GM12892 (cell line): ENCODE data around the gene C7orf25.

Experiments used
- POLR2A ChIP-seq: IDR thresholded peaks from 2 replicates; pipeline ENCODE4 v1.6.1; 2011; ENCODE audit warnings: low read depth, low read length, control low read depth
- POLR2AphosphoS5 ChIP-seq: IDR thresholded peaks from 2 replicates; pipeline ENCODE4 v1.6.1; 2011; ENCODE audit warnings: low read depth, low read length, control low read depth
- TAF1 ChIP-seq: IDR thresholded peaks from 2 replicates; pipeline ENCODE4 v1.6.1; 2011; ENCODE audit warnings: low read depth, mild to moderate bottlenecking, control low read depth, low read length, borderline replicate concordance

DNA sequence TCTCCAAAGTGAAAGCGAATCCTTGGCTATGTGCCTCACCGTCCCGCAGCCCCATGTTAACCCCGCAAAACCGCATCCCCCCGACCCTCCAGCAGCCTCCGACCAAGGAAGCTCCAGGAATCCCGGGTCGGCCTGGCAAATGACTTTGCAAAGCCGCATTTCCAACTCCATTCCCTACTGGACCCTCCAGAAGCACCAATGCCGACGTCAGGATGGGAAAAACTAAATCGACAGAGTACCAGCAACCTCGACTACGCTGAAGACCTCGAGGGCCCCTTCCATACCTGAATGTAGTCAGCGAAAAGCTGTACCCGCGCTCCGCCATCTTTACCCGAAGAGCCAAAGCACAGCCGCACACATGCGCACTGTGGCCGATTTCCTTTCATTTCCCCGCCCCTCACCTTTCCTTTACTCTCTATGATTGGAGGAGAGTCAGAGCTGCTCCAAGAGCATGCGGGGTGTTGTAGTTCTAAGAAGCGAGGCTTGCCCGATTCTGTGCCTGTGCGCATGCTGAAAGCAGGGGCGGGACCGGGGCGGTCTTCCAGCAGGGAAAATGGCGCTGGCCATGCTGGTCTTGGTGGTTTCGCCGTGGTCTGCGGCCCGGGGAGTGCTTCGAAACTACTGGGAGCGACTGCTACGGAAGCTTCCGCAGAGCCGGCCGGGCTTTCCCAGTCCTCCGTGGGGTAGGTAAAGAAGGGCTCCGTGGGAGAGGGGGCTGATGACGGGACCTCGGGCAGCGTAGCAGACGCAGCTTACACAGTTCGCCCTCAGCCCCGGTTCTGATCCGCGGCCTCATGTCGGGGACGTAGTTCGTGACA lies 20.2 kb upstream of the C7orf25 start, which contains the start of the genes MRPL32 and PSMA2:
- TF ChIP-seq POLR2AphosphoS5 (peak; percentile 82), TAF1 (peak; percentile 92), POLR2A (peak; percentile 84)
